Stomach (tissue), 9 donors: Measurements from ENCODE around the gene MDC1. TPM values are rescaled to one million over a fixed set of nuclear protein-coding genes. Genes with fewer than 3 reads are reported as not detected.

Experiments used
- DNase-seq, 2 donors: peaks; one replicate each; pipeline versions ENCODE4 v3.0.0 to v3.0.0-alpha.2; 2013 to 2019
- H3K27ac ChIP-seq, 5 donors: fragments of 200-600 bp in 4 of 5; sonication (generic) in 4 of 5; one replicate each; pipeline ENCODE4 v1.5.1; 2013 to 2019; ENCODE audit warnings: mild to moderate bottlenecking in 1 of 5, moderate library complexity in 1 of 5
- H3K27me3 ChIP-seq, 3 donors: fragments of 200-600 bp; sonication (generic); one replicate each; pipeline ENCODE4 v1.5.1; 2017 to 2019; ENCODE audit warnings: mixed run types in 1 of 3
- H3K36me3 ChIP-seq, 4 donors: fragments of 200-600 bp; sonication (generic); 1 replicate in 3 of 4; 2 replicates in 1 of 4; pipeline ENCODE4 v1.5.1; 2016 to 2019
- H3K4me1 ChIP-seq, 4 donors: fragments of 200-600 bp; sonication (generic); one replicate each; pipeline ENCODE4 v1.5.1; 2016 to 2019
- H3K4me3 ChIP-seq, 4 donors: fragments of 200-600 bp; sonication (generic) in 3 of 4; one replicate each; pipeline ENCODE4 v1.5.1; 2016 to 2019; ENCODE audit warnings: mild to moderate bottlenecking in 1 of 4
- H3K9me3 ChIP-seq, 4 donors: fragments of 200-600 bp; sonication (generic); one replicate each; pipeline ENCODE4 v1.5.1; 2016 to 2019
- CTCF ChIP-seq, 7 experiments: fragments of 450-650 bp in 4 of 7; fragments of 200-600 bp in 3 of 7; sonication (generic) in 3 of 7; IDR thresholded peaks; one replicate each; pipeline ENCODE4 v1.5.1; 2016 to 2019; ENCODE audit warnings: antibody characterized with exemption in 7 of 7, control low read depth in 2 of 7, mild to moderate bottlenecking in 1 of 7
- EP300 ChIP-seq: sonication (generic); formaldehyde crosslinking; IDR thresholded peaks from one replicate; pipeline ENCODE4 v1.6.1; 2017; ENCODE audit warnings: antibody characterized with exemption
- POLR2A ChIP-seq, 4 donors: fragments of 450-650 bp; IDR thresholded peaks; one replicate each; pipeline ENCODE4 v1.6.1; 2016; ENCODE audit warnings: antibody characterized with exemption in 4 of 4, control low read depth in 2 of 4, mild to moderate bottlenecking in 1 of 4, moderate library complexity in 1 of 4
- POLR2AphosphoS5 ChIP-seq, 3 donors: sonication (generic); formaldehyde crosslinking; IDR thresholded peaks; one replicate each; pipeline ENCODE4 v1.6.1; 2016; ENCODE audit warnings: antibody characterized with exemption in 3 of 3
- WGBS, 5 donors: extraction: QIAGEN DNeasy Blood & Tissue Kit in 3 of 5; methylation state at CpG; one replicate each; pipeline versions ENCODE4 v1.1.5 to v1.1.7; 2013 to 2018; 5-methylcytosine and 5-hydroxymethylcytosine counted together
- intact Hi-C: fragments of 100-400 bp; cut with DNase I; formaldehyde crosslinking; loops from one replicate; pipeline ENCODE4 v1.15.1; 2023; ENCODE audit warnings: low total_unique reads
- polyA plus RNA-seq, 3 donors: library from polyadenylated mRNA; stranded (reverse); fragments of 200-250 nt; gene quantifications; one replicate each; pipeline ENCODE4 v1.2.3, GENCODE V29; 2013
- total RNA-seq, 5 donors: library from RNA; depleted of rRNA; stranded (reverse); fragments of >200 nt; gene quantifications; one replicate each; pipeline versions ENCODE4 v1.1.0 to v1.2.3, GENCODE V29; 2014 to 2016
- donor health status: healthy with polysubstance abuse.
- donor health status: Bipolar disorder and iron deficiency.
- donor health status: healthy.

Gene MDC1
- total and polyA plus RNA-seq, 8 donors, result 3.8 to 153 (median 11.8) TPM

GRCh38 chr6:30707281-30707850 lies 9.7 kb downstream of the MDC1 start:
- H3K4me3 ChIP-seq, result no peak overlapping the region
- H3K9me3 ChIP-seq, result no peaks in the 10 kb centered on the region
- intact Hi-C loops, result no loop called here
- H3K27me3 ChIP-seq, result no peaks in the 10 kb centered on the region
- DNase-seq, result peak in 1 of 2 donors; percentile 55
- WGBS, 5 donors, result 69 to 76% (median 71%) methylated on average over 6 of the region's 6 CpGs
- H3K36me3 ChIP-seq, result peaks cover 33 to 98% (median 90%) of the 10 kb centered on the region in 4 donors
- TF ChIP-seq CTCF (IDR thresholded peaks at IDR 0.05), result no peak
- no peak for TF ChIP-seq POLR2A (IDR thresholded peaks at IDR 0.05)
- no peak for TF ChIP-seq EP300
- TF ChIP-seq POLR2AphosphoS5 (IDR thresholded peaks at IDR 0.05), result no peak
- no peak overlapping the region for H3K27ac ChIP-seq
- H3K4me1 ChIP-seq, result no peaks in the 10 kb centered on the region

GRCh38 chr6:30705620-30706019 lies 11.5 kb downstream of the MDC1 start:
- 89 to 100% (median 96%) methylated on average over 4 of the region's 4 CpGs for WGBS, 5 donors
- TF ChIP-seq CTCF (IDR thresholded peaks at IDR 0.05) (no peak), POLR2AphosphoS5 (IDR thresholded peaks at IDR 0.05) (no peak), EP300 (no peak), POLR2A (IDR thresholded peaks at IDR 0.05) (no peak)
- Histone ChIP-seq H3K36me3 (peaks cover 18 to 98% (median 80%) of the 10 kb centered on the region in 4 donors), H3K4me1 (no peaks in the 10 kb centered on the region), H3K9me3 (no peaks in the 10 kb centered on the region), H3K4me3 (no peak overlapping the region), H3K27ac (no peak overlapping the region), H3K27me3 (no peaks in the 10 kb centered on the region)
- DNase-seq, result no peak
- intact Hi-C loops, result no loop called here

GRCh38 chr6:30703821-30704220 lies 13.3 kb downstream of the MDC1 start:
- H3K36me3 ChIP-seq, result peaks cover 18 to 95% (median 76%) of the 10 kb centered on the region in 4 donors
- H3K27me3 ChIP-seq, result no peaks in the 10 kb centered on the region
- TF ChIP-seq EP300 (no peak), POLR2A (IDR thresholded peaks at IDR 0.05) (no peak), POLR2AphosphoS5 (IDR thresholded peaks at IDR 0.05) (no peak), CTCF (IDR thresholded peaks at IDR 0.05) (no peak)
- no peak overlapping the region for H3K4me3 ChIP-seq
- no peak for DNase-seq
- 91 to 94% (median 92%) methylated on average over 4 of the region's 4 CpGs for WGBS, 5 donors
- H3K9me3 ChIP-seq, result no peaks in the 10 kb centered on the region
- intact Hi-C loops, result no loop called here
- no peak overlapping the region for H3K27ac ChIP-seq
- no peaks in the 10 kb centered on the region for H3K4me1 ChIP-seq

- Histone ChIP-seq H3K27me3 (no peaks in the 10 kb centered on the region), H3K4me1 (no peaks in the 10 kb centered on the region), H3K9me3 (no peaks in the 10 kb centered on the region), H3K27ac (no peak overlapping the region), H3K4me3 (no peak overlapping the region), H3K36me3 (peaks cover 18 to 88% (median 70%) of the 10 kb centered on the region in 4 donors)
- TF ChIP-seq POLR2AphosphoS5 (IDR thresholded peaks at IDR 0.05) (no peak), EP300 (no peak), POLR2A (IDR thresholded peaks at IDR 0.05) (no peak), CTCF (IDR thresholded peaks at IDR 0.05) (no peak)
- DNase-seq, result no peak
- intact Hi-C loops, result no loop called here
- WGBS, 5 donors, result 96 to 100% (median 98%) methylated on average over 10 of the region's 10 CpGs
Measured at GRCh38 chr6:30703011-30703410, 14.1 kb downstream of the MDC1 start.
